ENCODE results near the gene ZNF225.
A peak's percentile ranks its signal among the peaks of the same experiment; 100 is the strongest.
"Not testable (repeated sequence)": the region's sequence is repeated elsewhere in the genome, so short reads cannot be mapped to it uniquely, and the experiment has no call there.

Gene ZNF225

DNA sequence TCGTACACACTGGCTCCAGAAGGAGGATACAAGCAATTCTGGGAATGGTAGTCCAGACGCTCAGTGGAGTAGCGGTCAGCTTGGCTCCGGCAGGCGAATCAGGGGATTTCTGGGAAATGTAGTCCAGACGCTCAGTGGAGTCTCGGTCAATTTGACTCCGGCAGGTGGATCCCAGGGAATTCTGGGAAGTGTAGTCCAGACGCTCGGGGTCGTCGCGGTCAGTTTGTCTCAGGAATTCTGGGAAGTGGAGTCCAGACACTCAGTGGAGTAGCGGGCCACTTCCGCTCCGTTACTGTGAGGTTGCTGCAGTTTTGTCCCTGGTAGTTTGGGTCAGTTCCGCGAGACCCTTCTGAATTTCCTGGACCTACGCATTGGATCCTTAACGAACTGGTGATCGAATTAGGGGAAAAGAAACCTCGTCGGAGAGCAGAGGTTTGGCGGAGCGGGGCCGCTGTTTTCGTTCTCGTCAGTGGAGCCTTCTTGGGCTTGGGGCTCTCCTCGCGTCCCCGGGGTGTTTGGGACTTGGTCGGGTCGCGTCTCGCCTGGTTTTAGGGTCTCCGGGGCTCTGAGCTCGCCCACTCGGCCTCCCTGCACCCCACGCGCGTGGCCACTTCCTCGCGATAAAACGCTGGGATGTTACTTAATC lies at the start of gene ZNF225:
Gene ZNF225, plus strand, starts transcription at position 262 of the 646 bp plus-strand sequence. CDS start 2,429 bp downstream, outside the sequence.
- DNase-seq (ENCODE audit: low read depth, low spot score), result peak; percentile 99

DNA sequence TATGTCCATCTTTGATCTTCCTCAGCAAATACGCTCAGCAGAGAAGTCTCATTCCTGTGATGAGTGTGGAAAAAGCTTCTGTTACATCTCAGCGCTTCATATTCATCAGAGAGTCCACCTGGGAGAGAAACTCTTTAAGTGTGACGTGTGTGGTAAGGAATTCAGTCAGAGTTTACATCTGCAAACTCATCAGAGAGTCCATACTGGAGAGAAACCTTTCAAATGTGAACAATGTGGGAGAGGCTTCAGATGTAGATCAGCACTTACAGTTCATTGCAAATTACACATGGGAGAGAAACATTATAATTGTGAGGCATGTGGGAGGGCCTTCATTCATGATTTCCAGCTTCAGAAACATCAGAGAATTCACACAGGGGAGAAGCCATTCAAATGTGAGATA lies 46.9 kb upstream of the ZNF225 start:
- no peak for DNase-seq (ENCODE audit: low read depth, low spot score)

DNA sequence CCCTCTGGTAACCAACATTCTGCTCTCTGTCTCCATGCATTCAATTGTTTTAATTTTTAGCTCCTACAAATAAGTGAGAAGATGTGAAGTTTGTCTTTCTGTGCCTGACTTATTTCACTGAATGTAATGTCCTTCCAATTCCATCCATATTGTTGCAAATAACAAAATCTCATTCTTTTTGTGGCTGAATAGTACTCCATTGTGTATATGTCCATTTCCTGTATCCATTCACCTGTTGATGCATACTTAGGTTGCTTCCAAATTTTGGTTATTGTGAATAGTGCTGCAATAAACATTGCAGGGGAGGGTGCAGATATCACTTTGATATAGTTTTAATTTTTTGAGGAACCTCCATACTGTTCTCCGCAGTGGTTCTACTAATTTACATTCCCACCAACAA lies 43.8 kb upstream of the ZNF225 start:
- DNase-seq (ENCODE audit: low read depth, low spot score), result no peak

DNA sequence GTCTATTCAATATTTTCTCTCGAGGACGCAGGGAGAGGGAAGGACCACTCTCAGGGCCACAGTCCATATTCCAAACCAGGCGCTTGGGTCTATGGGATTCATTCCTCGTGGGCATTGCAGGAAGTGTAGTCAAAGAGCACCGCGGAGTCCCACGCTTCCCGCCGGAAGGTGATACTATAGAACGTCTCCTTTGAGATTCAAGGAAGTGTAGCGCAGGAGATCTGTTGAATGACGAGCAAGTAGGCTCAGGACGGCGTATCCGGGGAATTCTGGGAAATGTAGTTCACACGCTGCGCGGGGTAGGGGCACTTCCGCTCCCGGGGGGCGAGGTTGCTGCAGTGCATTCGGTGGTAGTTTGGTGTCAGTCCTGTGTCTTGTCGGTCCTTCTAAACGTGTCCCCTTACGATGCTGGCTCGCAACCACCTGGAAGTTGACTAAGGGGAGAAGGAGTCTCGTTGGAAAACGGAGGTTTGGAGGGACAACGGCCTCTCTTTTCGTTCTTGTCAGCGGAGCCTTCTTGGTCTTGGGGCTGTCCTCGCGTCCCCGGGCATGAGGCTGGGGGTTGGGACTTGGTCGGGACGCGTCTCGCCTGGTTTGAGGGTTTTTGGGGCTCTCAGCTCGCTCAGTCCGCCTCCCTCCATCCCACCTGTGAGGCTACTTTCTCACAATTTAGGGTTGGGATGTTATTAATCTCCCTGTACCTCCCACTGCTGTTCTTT lies 41.2 kb upstream of the ZNF225 start, which contains the start of gene ZNF284:
Gene ZNF284, plus strand, starts transcription at position 336 of the 719 bp plus-strand sequence. CDS start 4,231 bp downstream, outside the sequence.
- peak; percentile 96 for DNase-seq (ENCODE audit: low read depth, low spot score)

DNA sequence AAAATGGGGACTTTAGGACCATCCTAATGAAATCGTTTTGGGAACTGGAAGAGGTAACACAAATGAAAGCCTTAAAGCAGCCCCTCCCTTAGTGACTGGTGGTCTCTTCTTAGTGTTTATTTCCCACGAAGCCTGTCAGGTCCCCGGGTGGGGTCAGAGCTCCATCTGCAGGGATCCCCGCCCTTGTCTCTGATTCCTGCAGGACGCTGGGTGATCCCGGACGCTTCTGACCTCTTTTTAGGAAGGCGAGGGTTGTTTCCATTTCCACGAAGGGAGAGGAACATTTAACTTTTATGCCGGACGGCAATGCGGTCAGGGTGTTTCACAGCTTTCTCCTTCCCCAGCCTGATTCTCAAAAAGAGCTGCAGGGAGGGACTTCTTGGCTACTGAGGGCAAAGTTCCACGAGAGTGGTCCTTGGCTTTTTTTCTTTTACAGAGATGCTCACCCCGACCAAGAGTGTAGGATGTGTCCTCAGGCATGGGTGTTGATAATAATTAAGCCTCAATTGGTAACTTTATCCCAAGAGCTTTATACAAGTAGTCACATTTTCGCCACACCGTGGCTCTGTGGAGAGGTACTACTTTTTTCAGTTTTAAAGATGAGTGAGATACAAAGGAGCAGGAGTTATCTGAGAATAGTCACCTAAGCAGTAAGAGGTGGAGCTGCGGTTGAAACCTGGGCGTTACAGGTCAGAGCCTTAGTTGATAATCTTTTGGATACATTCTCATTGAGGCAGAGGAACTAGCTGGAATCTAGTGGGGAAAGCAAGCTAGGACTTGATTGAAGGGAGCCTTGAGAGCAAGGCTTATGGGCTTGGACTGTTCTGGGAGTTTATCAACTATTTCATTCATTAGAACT lies 40.4 kb upstream of the ZNF225 start:
- DNase-seq (ENCODE audit: low read depth, low spot score), result peak; percentile 6

DNA sequence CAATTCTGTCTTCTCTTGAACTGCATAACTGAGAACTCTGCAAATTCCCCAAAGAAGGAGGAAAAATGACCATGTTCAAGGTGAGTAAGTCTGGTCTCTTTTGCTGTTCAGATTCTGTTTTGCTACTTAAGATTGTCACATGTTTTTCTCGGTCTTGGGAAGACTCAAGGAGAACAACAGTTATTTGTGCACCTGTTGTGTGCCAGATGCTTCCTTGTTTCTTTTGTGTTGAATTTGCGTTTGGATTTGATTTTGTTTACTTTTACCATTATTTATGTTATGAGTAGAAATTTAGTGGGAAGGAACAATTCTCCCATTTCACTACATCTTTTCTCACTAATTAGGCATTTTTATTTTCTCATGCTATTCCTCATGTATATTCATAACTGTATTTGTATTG lies 36.9 kb upstream of the ZNF225 start:
- no peak for DNase-seq (ENCODE audit: low read depth, low spot score)

DNA sequence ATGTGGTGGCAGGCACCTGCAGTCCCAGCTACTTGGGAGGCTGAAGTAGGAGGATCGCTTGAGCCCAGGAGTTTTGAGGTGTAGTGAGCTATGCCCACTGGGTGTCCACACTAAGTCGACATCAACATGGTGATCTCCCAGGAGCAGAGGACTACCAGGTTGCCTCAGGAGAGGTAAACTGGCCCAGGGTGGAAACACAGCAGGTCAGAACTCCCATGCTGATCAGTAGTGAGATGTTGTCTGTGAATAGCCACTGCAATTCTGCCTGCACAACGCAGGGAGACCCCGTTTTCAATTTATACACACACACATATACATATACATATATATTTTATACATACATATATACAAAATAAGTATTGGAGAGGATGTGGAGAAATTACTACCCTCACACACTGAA lies 21.1 kb upstream of the ZNF225 start:
- DNase-seq (ENCODE audit: low read depth, low spot score), result no peak

DNA sequence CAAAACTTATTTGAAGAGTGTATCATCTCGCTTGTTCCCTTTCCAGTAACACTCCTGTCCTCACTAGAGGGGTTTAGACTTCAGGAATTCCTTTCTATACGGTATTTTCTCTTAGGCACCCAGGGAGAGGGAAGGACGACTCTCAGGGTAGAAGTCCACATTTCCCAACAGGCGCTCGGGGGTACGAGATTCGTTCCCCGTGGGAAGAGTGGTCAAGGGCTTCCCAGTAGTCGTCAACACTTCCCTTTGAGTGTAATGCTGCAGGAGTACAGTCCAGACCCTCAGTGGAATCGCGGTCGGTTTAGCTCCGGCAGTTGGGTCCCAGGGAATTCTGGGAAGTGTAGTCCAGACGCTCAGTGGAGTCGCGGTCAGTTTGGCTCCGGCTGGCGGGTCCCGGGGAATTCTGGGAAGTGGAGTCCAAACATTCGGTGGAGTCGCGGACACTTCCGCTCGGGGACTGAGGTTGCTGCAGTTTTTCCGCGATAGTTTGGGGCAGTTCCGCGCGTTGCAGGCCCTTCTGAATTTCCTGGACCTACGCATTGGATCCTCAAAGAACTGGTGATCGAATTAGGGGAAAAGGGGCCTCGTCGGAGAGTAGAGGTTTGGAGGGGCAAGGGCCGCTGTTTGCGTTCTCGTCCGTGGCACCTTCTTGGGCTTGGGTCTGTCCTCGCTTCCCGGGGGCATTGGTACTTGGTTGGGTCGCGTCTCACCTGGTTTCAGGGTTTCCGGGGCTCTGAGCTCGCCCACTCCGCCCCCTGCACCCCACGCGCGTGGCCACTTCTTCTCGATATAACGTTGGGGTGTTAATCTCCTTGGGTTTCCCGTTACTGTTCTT lies 19.1 kb upstream of the ZNF225 start, which contains the start of gene ZNF224:
Gene ZNF224, plus strand, starts transcription at position 431 of the 835 bp plus-strand sequence. CDS start 3,513 bp downstream, outside the sequence.
- DNase-seq (ENCODE audit: low read depth, low spot score), result peak; percentile 94

DNA sequence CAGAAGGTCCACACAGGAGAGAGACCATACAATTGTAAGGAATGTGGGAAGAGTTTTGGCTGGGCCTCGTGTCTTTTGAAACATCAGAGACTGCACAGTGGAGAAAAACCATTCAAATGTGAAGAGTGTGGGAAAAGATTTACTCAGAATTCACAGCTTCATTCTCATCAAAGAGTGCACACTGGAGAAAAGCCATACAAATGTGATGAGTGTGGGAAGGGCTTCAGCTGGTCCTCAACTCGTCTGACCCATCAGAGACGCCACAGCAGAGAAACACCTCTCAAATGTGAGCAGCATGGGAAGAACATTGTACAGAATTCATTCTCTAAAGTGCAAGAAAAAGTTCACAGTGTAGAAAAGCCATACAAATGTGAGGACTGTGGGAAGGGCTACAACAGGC lies 5.4 kb upstream of the ZNF225 start:
- DNase-seq (ENCODE audit: low read depth, low spot score), result no peak

DNA sequence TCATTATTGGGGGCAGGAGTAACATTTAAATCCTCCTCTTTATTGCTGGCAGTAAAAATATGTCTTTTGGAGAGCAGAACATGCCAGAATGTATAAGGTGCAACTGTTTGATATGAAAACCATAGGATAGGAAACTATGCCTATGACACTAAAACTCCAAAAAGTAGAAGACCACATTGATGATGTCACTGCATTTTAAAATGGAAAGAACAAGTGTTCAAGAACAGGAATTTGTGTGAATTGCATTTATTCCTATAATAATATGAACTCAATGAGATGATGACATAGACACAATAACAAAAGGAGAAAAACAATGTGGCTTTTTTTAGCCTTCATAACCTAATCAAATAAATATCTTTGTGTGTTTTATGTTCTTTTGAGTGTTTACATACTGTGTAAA lies 3.7 kb upstream of the ZNF225 start:
- DNase-seq (ENCODE audit: low read depth, low spot score), result no peak

DNA sequence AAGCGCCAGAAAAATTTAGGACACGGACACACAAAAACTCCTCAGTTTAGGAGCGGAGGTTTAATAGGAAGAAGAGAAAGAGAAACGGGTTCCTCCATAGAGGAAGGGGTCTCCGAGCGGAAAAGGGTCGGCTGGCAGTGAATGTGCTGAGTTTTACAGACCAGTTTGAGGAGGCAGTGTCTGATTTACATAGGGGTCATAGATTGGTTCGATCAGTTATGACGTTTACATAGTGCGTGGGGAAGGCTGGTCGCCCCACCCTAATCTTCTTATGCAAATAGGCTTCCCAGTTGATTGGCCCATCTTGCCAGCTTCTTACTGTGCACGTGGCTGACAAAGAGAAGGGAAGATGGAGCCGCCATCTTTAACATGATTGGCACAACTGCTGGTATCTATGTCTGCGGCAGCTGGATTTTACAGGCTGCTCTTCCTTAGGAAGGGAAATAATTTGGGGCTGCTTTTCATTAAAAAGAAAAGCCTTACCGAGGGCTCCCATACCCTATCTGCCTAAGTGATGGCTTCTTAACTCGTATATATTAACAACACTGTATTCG lies 1.2 kb upstream of the ZNF225 start:
- DNase-seq (ENCODE audit: low read depth, low spot score), result peak; percentile 98

DNA sequence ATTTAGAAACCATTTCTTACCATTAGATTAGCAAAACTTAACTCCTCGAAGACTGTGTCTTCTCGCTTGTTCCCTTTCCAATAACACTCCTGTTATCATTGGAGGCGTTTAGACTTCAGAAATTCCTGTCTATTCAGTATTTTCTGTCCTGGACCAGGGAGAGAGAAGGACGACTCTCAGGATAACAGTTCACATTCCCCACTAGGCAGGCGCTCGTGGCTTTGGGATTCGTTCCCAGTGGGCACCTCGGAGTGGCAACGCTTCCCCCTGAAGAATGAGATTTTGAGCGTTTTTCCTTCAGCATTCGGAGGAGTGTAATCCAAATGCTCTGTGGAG lies 429 bp upstream of the ZNF225 start:
- DNase-seq (ENCODE audit: low read depth, low spot score), result no peak

DNA sequence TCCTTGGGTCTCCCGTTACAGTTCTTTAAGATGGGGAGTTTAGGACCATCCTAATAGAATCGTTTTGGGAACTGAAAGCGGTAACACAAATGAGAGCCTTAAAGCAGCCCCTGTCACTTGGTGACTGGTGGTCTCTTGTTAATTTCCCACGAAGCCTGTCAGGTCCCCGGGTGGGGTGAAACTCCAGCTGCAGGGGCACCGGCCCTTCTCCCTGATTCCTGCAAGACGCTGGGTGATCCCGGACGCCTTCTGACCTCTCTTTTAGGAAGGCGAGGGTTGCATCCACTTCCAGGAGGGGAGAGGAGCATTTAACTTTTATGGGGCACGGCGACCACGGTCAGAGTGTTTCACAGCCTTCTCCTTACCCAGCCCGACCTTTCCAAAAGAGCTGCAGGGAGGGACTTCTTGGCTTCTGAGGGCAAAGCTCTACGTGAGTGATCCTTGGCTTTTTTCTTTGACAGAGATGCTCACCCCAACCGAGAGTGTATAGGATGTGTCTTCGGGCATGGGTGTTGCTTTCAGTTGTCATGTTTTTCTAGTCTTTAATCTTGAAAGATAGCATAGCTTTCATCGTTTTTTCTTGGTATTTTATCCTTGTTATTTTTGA lies 688 bp downstream of the ZNF225 start:
- no peak for DNase-seq (ENCODE audit: low read depth, low spot score)

DNA sequence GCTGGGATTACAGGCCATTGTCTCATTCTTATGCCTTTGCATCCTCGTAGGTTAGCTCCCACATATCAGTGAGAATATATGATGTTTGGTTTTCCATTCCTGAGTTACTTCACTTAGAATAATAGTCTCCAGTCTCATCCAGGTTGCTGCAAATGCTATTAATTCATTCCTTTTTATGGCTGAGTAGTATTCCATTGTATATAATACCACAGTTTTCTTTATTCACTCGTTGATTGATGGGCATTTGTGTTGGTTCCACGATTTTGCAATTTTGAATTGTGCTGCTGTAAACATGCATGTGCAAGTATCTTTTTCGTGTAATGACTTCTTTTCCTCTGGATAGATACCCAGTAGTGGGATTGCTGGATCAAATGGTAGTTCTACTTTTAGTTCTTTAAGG lies 8.0 kb downstream of the ZNF225 start:
- not testable (repeated sequence) for DNase-seq (ENCODE audit: low read depth, low spot score)

DNA sequence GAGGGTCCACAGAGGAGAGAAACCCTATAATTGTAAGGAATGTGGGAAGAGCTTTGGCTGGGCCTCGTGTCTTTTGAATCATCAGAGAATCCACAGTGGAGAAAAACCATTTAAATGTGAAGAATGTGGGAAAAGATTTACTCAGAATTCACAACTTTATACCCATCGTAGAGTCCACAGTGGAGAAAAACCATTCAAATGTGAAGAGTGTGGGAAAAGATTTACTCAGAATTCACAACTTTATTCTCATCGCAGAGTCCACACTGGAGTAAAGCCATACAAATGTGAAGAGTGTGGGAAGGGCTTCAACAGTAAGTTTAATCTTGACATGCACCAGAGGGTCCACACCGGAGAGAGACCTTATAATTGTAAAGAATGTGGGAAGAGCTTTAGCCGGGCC lies 18.8 kb downstream of the ZNF225 start:
- no peak for DNase-seq (ENCODE audit: low read depth, low spot score)

DNA sequence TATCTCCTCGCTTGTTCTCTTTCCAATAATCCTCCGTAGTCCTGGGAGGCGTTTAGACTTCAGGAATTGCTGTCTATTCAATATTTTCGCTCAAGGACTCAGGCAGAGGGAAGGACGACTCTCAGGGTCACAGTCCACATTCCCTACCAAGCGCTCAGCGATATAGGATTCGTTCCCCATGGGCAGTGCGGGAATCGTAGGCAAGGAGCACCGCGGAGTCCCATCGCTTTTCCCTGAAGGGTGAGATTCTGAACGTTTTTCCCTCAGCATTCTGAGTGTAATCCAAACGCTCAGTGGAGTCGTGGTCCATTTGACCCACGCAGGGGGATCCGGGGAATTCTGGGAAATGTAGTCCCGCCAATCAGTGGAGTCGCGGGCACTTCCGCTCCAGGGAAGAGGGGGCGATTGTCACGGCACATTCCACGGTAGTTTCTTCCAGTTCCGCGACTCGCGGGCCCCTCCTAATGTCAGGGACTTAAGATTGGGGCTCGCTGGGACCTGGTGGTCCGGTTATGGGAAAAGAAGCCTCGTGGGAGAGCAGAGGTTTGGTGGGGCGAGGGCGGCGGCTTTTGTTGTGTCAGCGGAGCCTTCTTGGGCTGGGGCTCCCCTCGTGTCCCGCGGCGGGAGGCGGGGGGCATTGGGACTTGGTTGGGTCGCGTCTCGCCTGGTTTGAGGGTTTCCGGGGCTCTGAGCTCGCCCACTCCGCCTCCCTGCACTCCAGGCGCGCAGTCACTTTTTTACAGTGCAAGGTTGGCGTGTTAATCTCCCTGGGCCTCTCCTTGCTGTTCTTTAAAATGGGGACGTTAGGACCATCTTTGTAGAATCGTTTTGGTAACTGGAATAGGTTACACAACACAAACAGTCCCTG lies 28.2 kb downstream of the ZNF225 start, which contains the start of gene ZNF234:
Gene ZNF234, plus strand, starts transcription at position 364 of the 868 bp plus-strand sequence. CDS start 3,079 bp downstream, outside the sequence.
- DNase-seq (ENCODE audit: low read depth, low spot score), result peak; percentile 73

DNA sequence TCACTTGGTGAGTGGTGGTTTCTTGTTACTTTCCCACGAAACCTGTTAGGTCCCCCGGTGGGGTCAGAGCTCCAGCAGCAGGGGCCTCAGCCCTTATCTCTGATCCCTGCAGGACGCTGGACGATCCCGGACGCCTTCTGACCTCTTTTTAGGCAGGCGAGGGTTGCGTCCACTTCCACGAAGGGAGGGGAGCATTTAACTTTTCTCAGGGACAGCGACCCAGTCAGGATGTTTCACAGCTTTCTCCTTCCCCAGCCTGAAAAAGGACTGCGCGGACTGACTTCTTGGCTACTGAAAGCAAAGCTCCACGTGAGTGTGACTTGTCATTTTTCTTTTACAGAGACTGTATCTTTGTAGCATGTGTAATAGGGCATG lies 28.8 kb downstream of the ZNF225 start:
- DNase-seq (ENCODE audit: low read depth, low spot score), result no peak

DNA sequence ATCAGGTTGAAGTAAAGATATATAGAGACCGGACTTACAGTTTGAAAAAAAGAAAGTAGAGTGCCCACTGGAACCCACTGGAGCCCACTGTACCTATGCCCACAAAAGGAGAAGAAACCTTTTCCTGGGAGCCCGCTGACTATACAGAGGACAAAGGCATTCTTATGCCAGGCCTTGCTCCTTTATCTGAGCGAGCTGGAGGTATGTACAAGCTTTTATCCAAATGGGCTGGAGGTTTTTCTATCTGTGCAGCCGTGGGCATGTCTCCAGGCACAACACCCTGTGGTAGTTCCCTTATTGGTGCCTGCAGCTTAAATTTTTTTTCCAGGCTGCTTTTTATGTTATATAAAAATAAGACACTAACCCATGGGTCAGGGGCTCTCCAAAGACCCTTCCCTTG lies 36.6 kb downstream of the ZNF225 start:
- DNase-seq (ENCODE audit: low read depth, low spot score), result no peak

DNA sequence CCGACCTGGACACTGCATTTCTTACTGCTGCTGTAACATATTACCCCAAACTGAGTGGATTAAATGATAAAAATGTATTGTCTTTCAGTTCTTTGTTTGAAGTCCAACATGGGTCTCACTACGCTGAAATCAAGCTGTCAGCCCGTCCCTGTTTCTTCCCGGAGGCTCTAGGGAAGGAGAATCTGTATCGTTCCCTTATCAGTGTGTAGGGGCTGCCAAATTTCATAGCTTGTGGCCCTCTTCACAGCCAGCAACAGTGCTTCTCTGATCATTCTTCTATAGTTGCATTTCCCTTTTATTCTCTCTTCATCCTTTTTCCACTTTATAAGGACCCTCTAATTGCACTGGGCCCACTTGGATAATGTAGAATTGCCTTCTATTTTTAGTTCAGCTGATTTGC lies 38.3 kb downstream of the ZNF225 start:
- DNase-seq (ENCODE audit: low read depth, low spot score), result no peak

DNA sequence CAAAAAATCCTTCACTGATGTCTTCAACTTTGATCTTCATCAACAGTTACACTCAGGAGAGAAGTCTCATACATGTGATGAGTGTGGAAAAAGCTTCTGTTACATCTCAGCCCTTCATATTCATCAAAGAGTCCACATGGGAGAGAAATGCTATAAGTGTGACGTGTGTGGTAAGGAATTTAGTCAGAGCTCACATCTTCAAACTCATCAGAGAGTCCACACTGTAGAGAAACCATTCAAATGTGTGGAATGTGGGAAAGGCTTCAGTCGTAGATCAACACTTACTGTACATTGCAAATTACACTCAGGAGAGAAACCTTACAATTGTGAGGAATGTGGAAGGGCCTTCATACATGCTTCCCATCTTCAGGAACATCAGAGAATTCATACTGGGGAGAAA lies 43.3 kb downstream of the ZNF225 start:
- no peak for DNase-seq (ENCODE audit: low read depth, low spot score)
